SU-DHL-6 (cell line): ENCODE measurements around the gene SORCS2.

Experiments
- H2AFZ ChIP-seq: fragments of 200-600 bp; sonication (generic); 2 replicates; pipeline ENCODE4 v1.6.1; 2014; ENCODE audit warnings: low read depth, mild to moderate bottlenecking, moderate library complexity, mixed read lengths, antibody characterized with exemption, low read length; ENCODE audit not compliant: severe bottlenecking
- H3F3A ChIP-seq: fragments of 200-600 bp; shearing (Covaris generic); 2 replicates; pipeline ENCODE4 v1.6.0; 2016; ENCODE audit warnings: antibody characterized with exemption, mild to moderate bottlenecking; ENCODE audit not compliant: insufficient read depth
- H3K27ac ChIP-seq: fragments of 200-600 bp; sonication (generic); 2 replicates; pipeline ENCODE4 v1.5.1; 2016; ENCODE audit warnings: low read depth, mild to moderate bottlenecking, low read length, moderate library complexity, mixed read lengths
- H3K27me3 ChIP-seq: fragments of 200-600 bp; sonication (generic), shearing (Covaris generic); 2 replicates; pipeline ENCODE4 v1.6.0; 2014; ENCODE audit warnings: mild to moderate bottlenecking, low read length
- H3K36me3 ChIP-seq: fragments of 200-600 bp; sonication (generic); 2 replicates; pipeline ENCODE4 v1.6.1; 2014; ENCODE audit warnings: mild to moderate bottlenecking, low read length, mixed read lengths
- H3K4me2 ChIP-seq: fragments of 300-600, 200-600 bp; shearing (Covaris generic), sonication (generic); 2 replicates; pipeline ENCODE4 v1.6.0; 2014; ENCODE audit warnings: low read length, low read depth, mild to moderate bottlenecking; ENCODE audit not compliant: poor library complexity, severe bottlenecking
- H3K4me3 ChIP-seq: fragments of 200-600 bp; sonication (generic); 2 replicates; pipeline ENCODE4 v1.5.1; 2014; ENCODE audit warnings: antibody characterized with exemption, low read length, mild to moderate bottlenecking, mixed read lengths; ENCODE audit not compliant: insufficient read depth, poor library complexity, severe bottlenecking
- H3K79me2 ChIP-seq: fragments of 200-600 bp; sonication (generic); 2 replicates; pipeline ENCODE4 v1.6.1; 2014; ENCODE audit warnings: mild to moderate bottlenecking, low read length, moderate library complexity; ENCODE audit not compliant: insufficient read depth
- H3K9ac ChIP-seq: fragments of 200-600 bp; sonication (generic); 2 replicates; pipeline ENCODE4 v1.7.0; 2014; ENCODE audit warnings: mild to moderate bottlenecking, low read length
- H3K9me2 ChIP-seq: fragments of 200-600 bp; sonication (generic); replicated peaks from 2 replicates; pipeline ENCODE4 v1.6.1; 2014; ENCODE audit warnings: low read length; ENCODE audit not compliant: insufficient read depth
- H3K9me3 ChIP-seq: fragments of 200-600 bp; sonication (generic); 2 replicates; pipeline ENCODE4 v1.6.1; 2014; ENCODE audit warnings: low read length, mixed read lengths; ENCODE audit not compliant: insufficient read depth
- H4K20me1 ChIP-seq: fragments of 200-600 bp; sonication (generic); 2 replicates; pipeline ENCODE4 v1.6.1; 2014; ENCODE audit warnings: low read depth, mild to moderate bottlenecking, antibody characterized with exemption, low read length, moderate library complexity, mixed read lengths
- CTCF ChIP-seq: fragments of 200-600 bp; sonication (generic); IDR thresholded peaks from one replicate; pipeline ENCODE4 v1.5.1; 2017; ENCODE audit warnings: antibody characterized with exemption, mild to moderate bottlenecking, low read length, moderate library complexity; ENCODE audit not compliant: insufficient read depth, poor library complexity, severe bottlenecking
- EZH2phosphoT487 ChIP-seq: fragments of 200-600 bp; sonication (generic), shearing (Covaris generic); conservative IDR thresholded peaks from 2 replicates; pipeline ENCODE4 v1.6.1; 2018; ENCODE audit warnings: mild to moderate bottlenecking, antibody characterized with exemption, low read length, moderate library complexity, mixed read lengths

The SORCS2 gene

GRCh38 chr4:7233601-7234000 is 41.3 kb downstream of the SORCS2 start:
- no peaks in the 10 kb centered on the region for H3K79me2 ChIP-seq

GRCh38 chr4:7234355-7235029 is 42.2 kb downstream of the SORCS2 start:
- no peak overlapping the region for H3K4me2 ChIP-seq
- no peak overlapping the region for H3K4me3 ChIP-seq
- no peak overlapping the region for H2AFZ ChIP-seq
- no peaks in the 10 kb centered on the region for H3K79me2 ChIP-seq
- H4K20me1 ChIP-seq, result no peaks in the 10 kb centered on the region
- H3K27ac ChIP-seq, result no peak overlapping the region
- no peaks in the 10 kb centered on the region for H3F3A ChIP-seq
- no peaks in the 10 kb centered on the region for H3K36me3 ChIP-seq
- no peaks in the 10 kb centered on the region for H3K27me3 ChIP-seq
- no peak overlapping the region for H3K9ac ChIP-seq
- peaks cover 4% of the 10 kb centered on the region; the same call in 1 of the 2 replicates for H3K9me3 ChIP-seq
- TF ChIP-seq CTCF (no peak), EZH2phosphoT487 (no peak)
- H3K9me2 ChIP-seq, result no peaks in the 10 kb centered on the region

More at GRCh38 chr4:7233601-7234000, 41.3 kb downstream of the SORCS2 start:
- no peaks in the 10 kb centered on the region for H4K20me1 ChIP-seq
- H3K4me2 ChIP-seq, result no peak overlapping the region
- H3K27me3 ChIP-seq, result no peaks in the 10 kb centered on the region
- no peak overlapping the region for H3K4me3 ChIP-seq
- H3F3A ChIP-seq, result no peaks in the 10 kb centered on the region
- no peaks in the 10 kb centered on the region for H3K9me2 ChIP-seq
- peaks cover 3% of the 10 kb centered on the region; the same call in 1 of the 2 replicates for H3K9me3 ChIP-seq
- no peak overlapping the region for H3K9ac ChIP-seq
- no peak for TF ChIP-seq EZH2phosphoT487
- TF ChIP-seq CTCF, result no peak
- H2AFZ ChIP-seq, result no peak overlapping the region
- no peak overlapping the region for H3K27ac ChIP-seq
- H3K36me3 ChIP-seq, result no peaks in the 10 kb centered on the region

DNA sequence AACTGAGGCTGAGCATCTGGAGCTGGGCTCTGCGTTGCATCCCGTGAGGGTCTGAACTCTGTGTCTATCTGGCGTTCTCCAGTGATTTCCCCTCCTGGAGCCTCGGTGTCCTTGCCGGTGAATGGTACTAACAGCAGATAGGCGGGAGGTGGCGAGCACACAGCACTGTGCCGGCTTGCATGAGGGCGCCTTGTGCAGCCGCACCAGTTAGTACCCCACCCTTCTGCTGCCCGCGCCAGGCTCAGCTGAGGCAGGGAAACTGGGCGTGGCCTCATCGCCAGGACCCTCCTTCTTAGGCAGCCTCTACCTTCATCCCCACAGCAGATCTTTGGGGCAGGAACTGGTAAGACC is 42.7 kb downstream of the SORCS2 start:
- Histone ChIP-seq H3K79me2 (no peaks in the 10 kb centered on the region), H3F3A (no peaks in the 10 kb centered on the region), H2AFZ (no peak overlapping the region), H3K27me3 (no peaks in the 10 kb centered on the region), H3K9me2 (no peaks in the 10 kb centered on the region), H3K4me3 (no peak overlapping the region), H4K20me1 (no peaks in the 10 kb centered on the region), H3K4me2 (no peak overlapping the region), H3K27ac (no peak overlapping the region), H3K36me3 (no peaks in the 10 kb centered on the region), H3K9me3 (peaks cover 4% of the 10 kb centered on the region; the same call in 1 of the 2 replicates), H3K9ac (no peak overlapping the region)
- TF ChIP-seq CTCF, result no peak
- no peak for TF ChIP-seq EZH2phosphoT487
